H1 (cell line): ENCODE measurements around the gene PPOX. TPM values are rescaled to one million over a fixed set of nuclear protein-coding genes. Genes with fewer than 3 reads are reported as not detected.

Experiments used
- polyA plus RNA-seq, 7 experiments: library from polyadenylated mRNA; depleted of rRNA in 3 of 7; stranded (reverse) in 5 of 7; unstranded in 2 of 7; fragments of >200 nt in 5 of 7; fragments of 200-250 nt in 2 of 7; gene quantifications; 1 replicate in 5 of 7; 2 replicates in 1 of 7; 4 replicates in 1 of 7; pipeline versions ENCODE4 v1.2.1 to v1.2.3, GENCODE V29; 2011 to 2013; ENCODE audit warnings: missing spikeins in 2 of 7, mixed read lengths in 2 of 7
- total RNA-seq: library from RNA; stranded (reverse); fragmentation: NEBNext Ultra II Directional; extraction: Animal tissue kit (Norgen Biotek cat#: 25700); gene quantifications from 2 replicates; pipeline ENCODE4 v1.2.1, GENCODE V29; 2021
- TF ChIP-seq, protein P1 (sequence below): IDR thresholded peaks from 2 replicates; pipeline ENCODE4 v1.6.1; 2012; ENCODE audit warnings: inconsistent platforms

Gene PPOX
- total and polyA plus RNA-seq, 2 of the 8 experiments (the other 6 are each of a cell fraction or from before 2014, with no cell fraction given) = 39.4 to 40.4 TPM

DNA sequence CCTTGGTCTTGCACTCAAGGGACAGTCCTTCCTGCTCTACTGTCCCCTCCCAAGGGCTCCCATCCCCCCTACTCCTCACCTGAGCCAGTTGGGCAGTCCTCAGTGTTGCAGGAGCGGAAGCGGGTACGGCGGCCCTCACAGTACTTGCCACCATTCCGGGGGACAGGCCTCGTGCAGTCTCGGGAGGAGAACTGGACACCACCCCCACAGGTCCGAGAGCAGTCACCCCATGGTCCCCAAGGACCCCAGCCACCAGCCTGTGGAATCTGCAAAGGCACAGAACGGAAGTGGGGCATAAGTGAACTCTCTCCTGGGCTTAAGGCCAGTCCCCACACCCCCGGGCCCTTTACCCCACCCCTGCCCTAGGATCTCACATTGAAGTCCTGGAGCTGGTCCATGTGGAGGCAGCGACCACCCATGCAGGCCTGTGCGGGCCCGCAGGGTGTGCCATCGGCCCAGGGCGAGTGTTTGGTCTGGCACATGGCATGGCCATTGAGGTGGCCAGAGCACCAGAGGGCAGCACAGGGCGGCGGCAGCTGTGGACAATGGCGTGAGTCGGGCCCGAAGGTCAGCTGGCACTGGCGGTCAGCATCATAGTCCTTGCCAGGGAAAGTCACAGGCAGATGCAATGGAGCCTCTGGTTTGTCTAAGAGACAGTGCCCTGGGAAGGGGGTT lies 27.5 kb downstream of the PPOX start (continued):
- TF ChIP-seq, protein P1, sequence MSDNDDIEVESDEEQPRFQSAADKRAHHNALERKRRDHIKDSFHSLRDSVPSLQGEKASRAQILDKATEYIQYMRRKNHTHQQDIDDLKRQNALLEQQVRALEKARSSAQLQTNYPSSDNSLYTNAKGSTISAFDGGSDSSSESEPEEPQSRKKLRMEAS = 0 out of 2 replicates have a peak, but pooled peaks have one; percentile 29
